ENCODE results near the gene ZFP64.

ZFP64 gene

GRCh38 chr20:52103335-52103912 lies 88.2 kb downstream of the ZFP64 start:
- DNase-seq: no peak

GRCh38 chr20:52102559-52102958 lies 89.0 kb downstream of the ZFP64 start:
- DNase-seq: no peak

- DNase-seq: no peak
Measured at GRCh38 chr20:52102126-52102525, 89.5 kb downstream of the ZFP64 start.

Data from NCI-H774 (cell line).